Activated CD8-positive, alpha-beta memory T cell treated with anti-CD3 and anti-CD28 coated beads for 4 hours (primary cell): ENCODE data around the gene LRRC4C.
"Not testable (repeated sequence)": the region's sequence is repeated elsewhere in the genome, so short reads cannot be mapped to it uniquely, and the experiment has no call there.

ENCODE experiments used
- DNase-seq, 2 donors: peaks; one replicate each; pipeline ENCODE4 v3.0.0-alpha.2; 2020; ENCODE audit warnings: low read depth in 2 of 2

LRRC4C gene

DNA sequence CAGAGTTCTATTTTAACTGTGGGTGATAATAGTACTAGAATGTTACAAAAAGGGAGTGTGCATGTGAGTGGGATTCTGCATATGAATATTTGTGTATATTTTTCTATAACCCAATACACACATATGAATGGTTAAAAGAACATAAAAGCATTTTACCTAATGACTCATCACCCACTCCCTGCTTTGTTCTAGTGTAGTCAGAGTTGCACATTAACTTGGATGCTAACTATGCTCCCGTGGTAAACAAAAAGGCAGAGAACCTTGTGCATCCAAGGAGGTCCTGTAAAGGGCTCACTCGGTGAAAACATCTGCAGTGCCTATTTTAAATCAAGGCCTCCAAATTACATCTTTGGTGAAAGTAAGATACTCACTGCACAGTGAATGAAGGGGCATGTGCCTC, 1289.4 kb downstream of the LRRC4C start:
- DNase-seq, result no peak

DNA sequence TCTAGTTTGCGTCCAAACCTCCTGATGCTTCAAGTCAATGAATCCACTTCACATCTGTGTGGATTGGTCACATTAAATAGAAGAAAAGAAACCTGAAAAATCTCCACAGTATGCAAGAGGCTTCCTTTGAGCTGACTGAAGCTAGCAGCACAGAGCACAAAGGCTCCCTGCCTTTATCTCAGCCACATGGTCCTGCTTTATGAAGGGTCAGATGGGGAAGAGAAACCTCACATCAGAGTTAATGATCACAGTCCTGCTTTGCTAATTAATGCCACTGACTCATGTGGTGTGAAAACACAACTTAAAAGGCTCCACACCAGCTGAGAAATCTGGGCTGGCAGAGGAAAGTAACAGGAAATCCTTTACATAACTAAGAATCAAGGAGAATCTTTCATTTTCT, 1291.0 kb downstream of the LRRC4C start:
- no peak for DNase-seq

DNA sequence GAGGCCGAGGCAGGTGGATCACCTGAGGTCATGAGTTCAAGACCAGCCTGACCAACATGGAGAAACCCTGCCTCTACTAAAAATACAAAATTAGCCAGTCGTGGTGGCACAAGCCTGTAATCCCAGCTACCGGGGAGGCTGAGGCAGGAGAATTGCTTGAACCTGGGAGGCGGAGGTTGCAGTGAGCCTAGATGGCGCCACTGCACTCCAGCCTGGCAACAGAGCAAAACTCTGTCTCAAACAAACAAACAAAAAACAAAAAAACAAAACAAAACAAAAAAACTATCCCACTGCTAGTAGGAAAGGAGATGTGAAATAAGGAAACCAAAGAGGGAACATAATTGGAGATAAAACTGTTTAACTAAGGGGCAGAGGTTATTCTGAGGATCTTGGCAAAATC, 1291.6 kb downstream of the LRRC4C start:
- DNase-seq, result not testable (repeated sequence)

DNA sequence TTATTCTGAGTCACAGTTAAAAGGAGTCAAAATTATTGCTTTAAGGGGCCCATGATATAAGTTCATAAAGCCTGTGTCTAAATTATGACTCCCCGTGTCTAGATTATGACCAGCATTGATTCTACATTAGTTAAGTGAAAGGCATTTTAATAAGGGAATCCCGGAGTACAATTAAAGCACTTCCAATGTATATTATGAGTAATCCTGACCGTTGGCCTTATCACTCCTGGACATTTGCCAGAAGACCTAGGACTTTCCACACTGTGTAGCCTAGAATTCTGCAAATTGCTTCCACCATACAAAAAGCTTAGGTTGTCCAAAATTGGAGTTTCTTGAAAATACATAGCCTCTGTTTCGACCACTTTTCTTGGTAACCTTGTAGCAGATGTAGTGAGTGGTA, 1292.6 kb downstream of the LRRC4C start:
- DNase-seq, result no peak

DNA sequence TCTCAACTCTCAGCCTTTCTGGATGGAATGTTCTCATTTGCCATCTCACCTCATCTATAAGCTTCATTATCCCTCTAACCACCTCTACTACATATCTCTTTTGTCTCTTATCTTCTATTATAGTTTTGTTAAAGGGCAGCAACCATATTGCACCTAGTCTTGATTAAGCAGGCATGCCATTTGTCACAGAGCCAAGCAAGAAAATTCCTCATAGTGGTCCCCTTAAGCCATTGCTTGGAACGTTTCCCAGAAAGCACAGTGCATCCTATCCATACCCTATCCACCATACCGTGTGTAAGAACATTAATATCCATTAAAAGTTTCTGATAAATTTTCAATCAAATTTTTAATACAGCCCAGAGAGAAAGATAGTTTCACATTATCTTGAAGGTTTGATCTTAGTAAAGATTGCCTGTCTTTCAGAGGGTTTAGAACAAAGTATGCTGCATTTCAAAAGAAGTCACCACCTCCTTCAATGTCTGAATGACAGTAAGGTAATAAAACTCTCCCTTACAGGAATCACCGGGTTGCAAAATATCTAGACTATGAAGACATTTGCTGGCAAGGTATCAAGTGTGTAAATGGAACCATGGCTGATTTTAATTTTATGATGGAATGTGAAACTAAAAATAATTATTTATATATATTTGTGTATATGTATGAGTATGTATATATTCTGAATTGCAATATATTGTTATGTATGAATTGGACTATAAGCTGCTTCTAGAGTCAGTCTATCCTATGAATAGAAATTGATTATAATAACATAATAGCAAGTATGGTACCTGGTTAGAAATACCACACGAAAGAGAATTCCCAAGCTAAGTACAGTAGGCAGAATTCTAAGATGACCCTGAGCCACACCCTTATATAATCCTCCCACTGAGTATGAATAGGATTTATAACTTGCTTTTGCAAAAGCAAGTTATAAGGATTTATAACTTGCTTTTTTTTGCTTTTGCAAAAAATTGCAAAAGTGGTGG, 1296.3 kb downstream of the LRRC4C start:
- DNase-seq, result no peak

DNA sequence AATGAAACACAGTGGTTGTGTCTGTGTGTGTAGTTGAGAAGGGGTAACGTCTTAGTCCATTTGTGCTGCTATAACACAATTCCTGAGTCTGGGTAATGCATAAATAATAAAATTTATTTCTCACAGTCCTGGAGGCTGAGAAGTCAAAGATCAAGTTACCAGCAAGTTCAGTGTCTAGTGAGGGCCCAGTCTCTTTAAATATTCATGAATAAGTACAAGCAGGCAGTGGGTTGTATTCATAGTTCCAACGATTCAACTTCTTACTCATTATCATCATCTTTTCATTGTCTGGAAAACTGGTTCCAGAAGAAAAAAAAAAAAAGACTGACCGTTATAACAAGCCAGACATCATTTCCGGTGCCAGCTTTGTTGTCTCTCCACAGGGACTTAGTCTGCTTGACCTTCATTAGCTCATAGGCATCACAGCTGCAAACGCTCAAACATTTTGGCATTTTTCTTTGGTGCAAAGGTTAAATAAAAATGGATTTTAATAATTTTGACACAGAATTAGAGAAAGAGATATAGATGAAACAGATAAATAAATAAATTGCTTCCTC, 1297.5 kb downstream of the LRRC4C start:
- no peak for DNase-seq

DNA sequence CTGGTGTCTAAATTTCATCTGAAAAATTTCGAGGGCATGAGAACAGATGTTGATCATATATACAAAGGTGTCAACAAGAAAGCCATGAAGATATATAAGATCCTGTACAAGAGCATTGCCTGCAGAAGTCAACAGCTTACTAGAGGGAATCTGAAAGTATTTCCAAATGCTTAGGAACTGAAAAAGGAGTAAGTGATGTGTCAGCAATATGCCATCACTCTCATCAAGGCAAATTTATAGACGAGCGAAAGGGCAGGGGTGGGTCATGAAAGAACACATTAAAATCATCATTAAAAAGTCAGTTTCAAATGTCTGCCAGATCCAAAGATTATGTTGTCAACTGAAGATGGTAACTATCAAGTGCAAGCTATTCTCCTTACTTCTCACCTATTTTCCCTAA, 1299.0 kb downstream of the LRRC4C start:
- DNase-seq, result no peak

DNA sequence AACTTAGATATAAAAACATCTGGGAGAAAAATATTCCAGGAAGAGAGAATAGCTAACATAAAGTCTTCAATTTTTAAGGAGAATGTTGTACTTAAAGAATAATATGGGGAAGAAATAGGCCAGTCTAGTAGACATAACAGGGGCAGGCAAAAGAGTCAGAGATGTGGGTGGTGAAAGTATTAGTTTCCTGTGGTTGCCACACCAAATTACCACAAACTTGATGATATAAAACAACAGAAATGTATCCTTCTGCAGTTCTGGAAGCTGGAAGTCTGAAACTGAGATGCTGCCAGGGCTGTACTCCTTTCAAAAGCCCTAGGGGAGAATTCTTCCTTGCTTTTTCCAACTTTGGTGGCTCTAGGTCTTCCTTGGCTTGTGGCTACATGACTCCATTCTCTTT, 1309.7 kb downstream of the LRRC4C start:
- DNase-seq, result no peak

DNA sequence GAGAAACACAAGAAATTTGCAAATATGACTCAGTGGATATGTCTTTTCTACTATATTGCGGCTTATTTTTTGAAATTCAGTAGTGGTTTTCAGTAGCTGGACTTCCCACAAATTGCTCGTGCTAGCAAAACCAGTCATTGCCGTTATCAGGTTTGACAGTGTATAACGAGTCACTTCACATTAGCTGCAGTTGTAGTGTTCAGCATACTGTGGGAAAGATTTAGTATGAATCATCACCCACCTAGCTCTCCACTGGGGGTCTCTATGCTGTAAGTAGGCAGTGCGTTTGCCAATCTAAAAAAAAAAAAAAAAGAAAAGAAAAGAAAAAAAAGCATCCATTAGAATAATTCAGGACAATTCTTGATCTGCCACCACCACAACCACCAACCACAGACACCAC, 1318.9 kb downstream of the LRRC4C start:
- no peak for DNase-seq

DNA sequence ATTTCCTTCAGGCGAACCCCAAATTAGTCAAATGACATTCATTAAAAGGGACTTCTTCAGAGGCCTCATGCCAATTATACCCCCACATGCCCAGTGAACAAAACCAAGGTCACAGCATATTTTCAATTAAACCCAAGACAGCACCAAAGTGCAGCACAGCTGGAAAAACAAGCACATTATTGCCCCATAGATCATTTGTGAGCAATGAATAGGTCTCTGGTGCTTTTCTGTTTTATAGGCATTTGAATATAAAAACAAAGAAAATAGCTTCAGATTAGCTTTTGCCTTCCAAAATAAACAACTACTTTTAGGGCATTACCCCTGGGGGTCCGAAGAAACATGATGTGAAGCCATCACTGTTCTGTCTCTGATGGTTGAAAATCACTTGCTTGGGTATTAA, 1319.9 kb downstream of the LRRC4C start:
- no peak for DNase-seq

DNA sequence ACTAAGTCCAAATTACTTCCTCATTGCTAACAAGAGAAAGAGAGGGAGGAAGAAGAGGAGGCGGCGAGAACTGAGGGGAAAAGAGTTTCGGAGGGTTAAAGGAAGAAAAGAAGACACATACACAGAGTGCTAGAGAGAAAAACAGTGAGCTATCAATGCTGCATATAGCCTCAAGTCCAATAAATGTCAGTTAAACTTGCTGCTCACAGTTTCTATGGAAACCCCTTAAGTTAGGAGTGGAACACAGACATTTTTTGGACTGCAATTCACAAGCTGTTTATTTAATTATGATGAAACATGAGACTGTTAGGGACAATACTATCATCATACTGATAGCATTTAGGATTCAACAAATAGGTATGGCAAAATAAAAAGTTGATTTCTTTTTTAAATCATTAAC, 1320.4 kb downstream of the LRRC4C start:
- DNase-seq, result no peak

DNA sequence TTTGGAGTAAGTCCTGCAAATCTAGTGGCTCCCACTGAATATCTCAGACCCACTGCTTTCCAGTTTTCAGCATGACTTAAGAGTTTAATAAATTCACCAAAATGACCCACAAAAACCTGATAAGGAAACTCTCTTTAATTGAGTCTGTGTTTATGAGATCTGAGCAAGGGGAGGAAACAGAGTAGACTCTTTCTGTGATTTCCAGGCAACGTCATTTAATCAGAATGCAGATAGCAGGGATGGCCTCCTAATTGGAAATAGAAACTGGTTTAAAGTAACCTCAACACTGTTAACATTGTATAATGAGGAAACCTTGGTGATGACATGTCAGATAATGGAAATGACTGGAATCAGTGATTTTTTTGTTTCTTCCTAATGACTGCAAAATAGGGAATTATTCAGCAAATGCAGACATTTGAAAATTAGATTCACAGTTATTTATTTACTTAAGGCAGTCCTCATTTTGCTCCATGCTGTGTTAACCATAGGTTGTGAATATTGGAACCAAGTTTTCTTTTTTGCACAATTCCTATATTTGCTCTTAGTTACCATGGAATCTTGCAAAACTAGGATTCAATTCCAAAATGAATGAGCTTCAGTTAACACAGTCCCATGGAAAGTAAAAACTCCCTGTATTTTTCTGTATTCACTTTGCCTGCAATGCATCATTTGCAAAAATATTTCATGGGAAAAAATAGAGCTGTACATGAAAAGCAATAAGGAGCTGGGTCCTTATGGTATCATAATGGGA, 1324.5 kb downstream of the LRRC4C start:
- no peak for DNase-seq

DNA sequence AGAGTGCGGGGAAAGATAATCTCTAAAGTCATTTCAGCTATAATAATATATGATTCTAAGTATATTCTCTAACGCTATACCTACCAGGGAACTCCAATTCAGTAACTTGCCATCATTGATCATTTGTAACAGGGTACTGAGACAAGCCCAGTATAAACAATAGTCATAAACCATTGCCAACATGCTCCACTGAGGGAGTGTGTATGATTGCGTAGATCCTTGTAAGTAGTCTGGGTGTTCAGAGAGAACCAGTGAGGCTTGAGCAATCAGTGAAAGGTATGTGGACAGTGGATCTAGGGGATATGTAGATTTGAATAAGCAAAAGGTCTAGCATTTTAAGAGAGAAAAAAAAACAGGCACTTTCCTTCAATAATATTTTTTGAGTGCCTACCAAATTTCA, 1326.0 kb downstream of the LRRC4C start:
- no peak for DNase-seq

DNA sequence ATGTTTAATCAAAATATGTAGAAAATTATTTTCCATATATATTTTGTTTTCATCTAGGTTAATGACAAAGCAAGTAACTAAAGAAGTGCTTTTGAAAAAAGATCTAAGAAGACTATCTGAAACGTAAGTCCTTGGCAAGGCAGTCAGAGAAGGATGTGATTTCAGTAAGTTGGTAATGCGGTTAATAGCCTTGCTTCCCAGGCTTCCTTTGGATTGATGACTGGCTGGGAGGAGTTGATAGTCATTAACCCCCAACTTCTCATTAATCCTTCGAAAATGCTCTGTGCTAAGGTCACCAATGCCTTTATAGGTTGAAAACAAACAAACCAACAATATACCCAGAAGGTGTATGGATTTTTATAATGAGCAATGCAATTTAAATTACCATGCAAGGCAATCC, 1326.5 kb downstream of the LRRC4C start:
- no peak for DNase-seq

DNA sequence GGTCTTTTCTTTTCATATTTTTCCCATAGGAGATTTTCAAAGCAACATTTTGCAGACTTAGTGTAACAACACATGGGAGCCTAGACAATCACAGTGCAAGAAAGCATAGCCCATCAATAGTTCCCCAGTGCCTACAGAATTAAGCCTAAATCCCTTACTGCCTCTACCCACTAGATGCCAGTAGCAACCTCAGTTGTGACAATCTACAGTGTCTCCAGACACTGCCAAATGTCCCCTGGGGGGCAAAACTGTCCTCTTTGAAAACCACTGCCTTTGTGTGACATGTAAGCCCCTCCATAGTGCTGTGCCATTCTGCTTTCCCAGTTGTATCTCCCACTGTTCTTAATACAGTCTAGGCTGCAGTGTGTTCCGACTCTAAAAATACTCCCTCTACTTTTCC, 1329.0 kb downstream of the LRRC4C start:
- no peak for DNase-seq

DNA sequence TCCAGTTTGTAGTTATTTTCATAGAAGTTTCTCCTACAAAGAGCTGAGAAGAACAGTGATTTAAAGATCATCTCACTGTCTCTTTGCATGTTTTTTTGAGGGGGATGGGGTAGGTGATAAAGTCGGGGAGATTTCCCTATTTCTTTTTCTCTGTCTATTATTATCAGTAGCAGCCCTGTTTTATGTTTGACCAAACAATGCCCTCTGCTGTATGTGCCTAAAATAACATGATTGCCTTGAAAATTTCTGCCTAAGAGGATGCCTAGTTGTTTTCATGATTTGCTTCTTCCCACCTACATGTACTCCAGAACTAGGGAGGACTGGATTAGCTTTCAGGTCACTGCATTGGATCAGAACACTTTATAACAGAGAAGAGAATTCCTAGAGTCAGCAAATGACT, 1330.2 kb downstream of the LRRC4C start:
- no peak for DNase-seq

DNA sequence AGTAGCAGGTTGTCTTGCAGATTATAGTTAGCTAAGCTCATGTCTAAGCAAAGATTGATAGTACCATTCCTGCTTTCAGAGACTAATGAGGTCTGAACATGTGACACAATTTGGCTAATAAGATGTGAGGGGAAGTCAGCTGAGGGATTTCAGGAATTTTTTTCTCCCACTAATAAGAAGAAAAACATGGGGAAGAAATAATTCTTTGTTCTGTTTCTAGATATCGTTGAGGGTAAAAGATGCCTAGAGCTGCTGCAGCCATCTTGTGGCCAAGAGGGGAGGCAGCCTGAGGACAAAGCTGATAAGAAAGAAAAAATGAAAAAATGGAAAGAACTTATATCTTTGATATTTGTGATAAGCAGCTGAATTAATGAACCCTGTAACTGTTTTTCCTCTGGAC, 1334.4 kb downstream of the LRRC4C start:
- no peak for DNase-seq

DNA sequence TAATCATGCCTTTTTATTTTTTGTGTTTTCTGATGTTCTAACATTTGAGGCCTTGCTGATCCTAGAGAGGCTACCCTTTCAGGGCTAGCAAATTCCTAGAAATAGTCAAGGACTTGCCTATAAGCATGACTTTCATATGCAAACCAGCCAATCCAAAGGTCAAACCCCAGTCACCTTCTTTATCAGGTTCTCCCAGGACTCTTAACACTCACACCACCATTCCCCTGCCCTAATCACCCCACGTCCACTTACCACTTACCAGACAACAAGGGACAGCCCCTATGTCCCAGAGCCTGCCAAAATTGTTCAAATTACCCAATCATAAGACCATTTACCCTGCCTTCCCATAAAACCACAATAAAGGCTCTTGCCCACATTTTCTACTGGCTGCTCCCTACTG, 1339.8 kb downstream of the LRRC4C start:
- DNase-seq, result no peak

DNA sequence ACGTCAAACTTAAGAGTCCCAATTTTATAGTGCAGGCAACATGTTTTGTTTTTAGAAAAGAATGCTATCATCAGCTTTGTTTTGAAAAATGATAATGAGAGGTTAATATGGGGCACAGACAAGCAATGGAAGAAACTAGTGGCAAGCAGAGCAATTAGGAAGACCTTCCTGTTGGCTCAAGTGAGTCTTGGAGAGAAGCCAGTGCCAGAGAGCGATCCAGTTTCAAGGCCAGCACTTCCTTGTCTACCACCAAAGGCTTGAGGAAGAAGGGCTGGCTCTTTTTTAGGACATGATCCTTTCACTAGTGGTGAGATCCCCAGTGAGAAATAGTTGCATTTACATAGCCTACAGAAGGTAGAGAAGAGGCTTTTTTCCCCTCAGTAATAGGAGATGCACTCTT, 1340.7 kb downstream of the LRRC4C start:
- DNase-seq, result no peak

DNA sequence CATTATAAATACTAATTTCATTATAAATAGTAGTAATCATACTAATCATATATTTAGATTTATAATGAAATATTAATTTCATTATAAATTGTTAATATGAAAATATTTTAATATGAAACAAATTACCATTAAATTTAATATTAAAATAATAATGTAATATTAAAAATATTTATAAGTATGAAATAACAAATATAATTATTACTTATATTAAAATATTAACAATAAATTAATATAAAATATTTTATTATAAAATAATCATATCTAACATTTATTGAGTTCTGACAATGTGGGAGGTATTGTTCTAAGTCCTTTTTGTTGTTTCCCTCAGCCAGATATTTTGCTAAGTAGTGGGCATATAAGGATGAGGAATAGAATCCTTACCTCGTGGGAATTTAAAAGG, 1341.4 kb downstream of the LRRC4C start:
- DNase-seq, result no peak

DNA sequence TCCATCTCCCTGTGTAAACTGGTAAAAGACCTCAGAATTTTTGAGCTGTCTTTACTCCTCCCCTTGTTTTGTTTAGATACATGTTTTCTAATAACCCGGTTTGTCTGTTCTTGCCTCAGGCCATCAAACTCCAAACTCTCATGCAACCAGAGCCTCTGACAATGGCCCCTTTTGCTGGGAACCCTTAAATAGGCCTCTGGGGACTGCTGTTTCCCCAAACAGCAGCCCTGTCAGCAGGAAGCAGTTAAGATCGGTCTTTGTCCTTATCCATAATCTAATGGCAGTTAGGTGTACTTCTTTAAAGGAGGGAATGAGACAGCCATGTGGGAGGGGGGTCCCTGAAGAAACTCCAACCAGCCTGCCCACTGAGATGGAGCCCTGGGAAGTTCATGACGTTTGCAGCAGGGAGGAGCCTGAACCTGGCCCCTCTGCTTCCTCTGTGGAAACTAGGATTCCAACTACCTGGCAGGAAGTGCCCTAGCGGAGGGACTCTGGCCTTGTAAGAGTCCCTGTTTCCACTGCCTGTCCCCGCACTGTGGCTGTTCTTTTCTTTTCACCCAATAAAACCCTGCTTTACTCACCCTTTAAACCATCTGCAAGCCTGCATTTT, 1354.4 kb downstream of the LRRC4C start:
- no peak for DNase-seq

DNA sequence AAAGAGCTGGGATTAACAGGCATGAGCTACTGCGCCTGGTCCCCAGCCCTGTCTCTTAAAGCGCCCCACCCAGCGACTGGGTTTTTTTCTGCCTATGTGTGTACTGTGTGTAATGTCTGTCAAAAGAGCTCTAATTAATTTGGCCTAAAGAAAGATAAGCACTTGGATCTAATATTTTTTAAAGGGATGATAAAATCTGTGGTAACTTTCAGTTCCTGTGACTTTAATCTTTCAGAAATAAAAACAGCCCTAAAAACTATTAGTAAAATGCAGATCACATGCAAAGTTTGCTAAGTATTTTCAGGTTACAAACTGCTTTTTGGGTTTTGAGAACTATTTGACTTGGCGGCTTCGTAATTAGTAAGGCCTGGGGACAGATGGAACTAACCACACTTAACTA, 1358.7 kb downstream of the LRRC4C start:
- DNase-seq, result no peak
